B cell (primary cell): ENCODE measurements around the gene WDFY2.

Source experiments
- CTCF ChIP-seq: fragments of 200-600 bp; IDR thresholded peaks from one replicate; pipeline ENCODE4 v1.8.0; 2022; ENCODE audit warnings: antibody characterized with exemption, mild to moderate bottlenecking
- EZH2 ChIP-seq: IDR thresholded peaks from 2 replicates; pipeline ENCODE4 v1.6.1; 2012; ENCODE audit warnings: borderline replicate concordance, low read depth, mild to moderate bottlenecking, moderate library complexity, low read length; ENCODE audit not compliant: insufficient read depth, poor library complexity, severe bottlenecking

GRCh38 chr13:51799261-51799660 is 215.0 kb downstream of the WDFY2 start:
- TF ChIP-seq CTCF (no peak), EZH2 (no peak)
